GM12892 (cell line): ENCODE measurements around the gene NEURL1.

Experiments used
- DNase-seq: peaks from one replicate; pipeline ENCODE4 v3.0.0; 2011; ENCODE audit not compliant: insufficient read length
- FAIRE-seq: peaks from 2 replicates; lab custom pipeline; 2011; peaks lifted over from hg19 to GRCh38; lab: Jason Lieb, UNC
- POLR2A ChIP-seq: IDR thresholded peaks from 2 replicates; pipeline ENCODE4 v1.6.1; 2011; ENCODE audit warnings: low read depth, low read length, control low read depth
- POLR2AphosphoS5 ChIP-seq: IDR thresholded peaks from 2 replicates; pipeline ENCODE4 v1.6.1; 2011; ENCODE audit warnings: low read depth, low read length, control low read depth
- TAF1 ChIP-seq: IDR thresholded peaks from 2 replicates; pipeline ENCODE4 v1.6.1; 2011; ENCODE audit warnings: low read depth, mild to moderate bottlenecking, control low read depth, low read length, borderline replicate concordance

The NEURL1 gene

GRCh38 chr10:103613616-103614015, 120.1 kb downstream of the NEURL1 start:
- DNase-seq (no peak), FAIRE-seq (no peak)
- TF ChIP-seq POLR2A = no peak
- no peak for TF ChIP-seq POLR2AphosphoS5
- no peak for TF ChIP-seq TAF1

DNA sequence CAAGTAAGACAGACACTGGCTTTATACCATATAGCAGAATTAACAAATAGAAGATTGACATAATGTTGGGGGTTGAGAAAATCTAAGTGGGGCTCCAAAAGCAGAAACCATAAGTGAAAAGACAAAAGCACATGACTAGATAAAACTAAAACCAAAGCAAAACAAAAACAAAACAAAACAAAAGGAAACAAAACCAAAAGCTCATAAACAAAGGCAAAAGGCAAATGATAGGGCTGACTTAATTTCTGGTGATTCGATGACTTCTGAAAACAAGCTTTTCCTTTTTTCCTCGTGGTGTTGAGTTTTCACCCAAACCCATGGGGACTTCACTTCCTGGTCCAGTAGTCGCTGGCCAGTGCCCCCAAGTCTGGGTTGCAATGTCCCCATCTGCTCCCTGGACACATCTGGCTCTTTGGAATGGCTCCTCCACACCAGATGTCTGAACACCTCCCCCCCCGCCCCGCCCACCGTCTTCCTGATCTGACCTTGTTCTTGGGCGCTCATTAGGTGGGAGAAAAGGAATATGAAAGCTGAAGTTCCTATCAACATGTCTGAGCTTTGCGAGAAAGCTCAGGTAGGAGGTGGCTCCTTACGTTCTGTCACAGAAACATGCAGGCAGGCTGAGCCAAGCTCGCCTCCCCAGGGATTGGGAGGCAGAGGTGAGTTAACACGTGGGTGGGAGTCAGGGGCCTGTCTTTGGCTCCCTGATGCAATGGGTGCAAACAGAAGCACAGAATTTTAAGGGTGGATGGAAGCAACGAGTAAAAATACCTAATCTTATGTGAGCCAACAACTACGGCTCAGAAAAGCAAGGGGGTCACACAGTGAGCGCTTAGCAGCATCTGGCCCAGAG, 121.0 kb downstream of the NEURL1 start:
- TF ChIP-seq TAF1 = no peak
- TF ChIP-seq POLR2AphosphoS5 = no peak
- TF ChIP-seq POLR2A = no peak
- DNase-seq (no peak), FAIRE-seq (no peak)

DNA sequence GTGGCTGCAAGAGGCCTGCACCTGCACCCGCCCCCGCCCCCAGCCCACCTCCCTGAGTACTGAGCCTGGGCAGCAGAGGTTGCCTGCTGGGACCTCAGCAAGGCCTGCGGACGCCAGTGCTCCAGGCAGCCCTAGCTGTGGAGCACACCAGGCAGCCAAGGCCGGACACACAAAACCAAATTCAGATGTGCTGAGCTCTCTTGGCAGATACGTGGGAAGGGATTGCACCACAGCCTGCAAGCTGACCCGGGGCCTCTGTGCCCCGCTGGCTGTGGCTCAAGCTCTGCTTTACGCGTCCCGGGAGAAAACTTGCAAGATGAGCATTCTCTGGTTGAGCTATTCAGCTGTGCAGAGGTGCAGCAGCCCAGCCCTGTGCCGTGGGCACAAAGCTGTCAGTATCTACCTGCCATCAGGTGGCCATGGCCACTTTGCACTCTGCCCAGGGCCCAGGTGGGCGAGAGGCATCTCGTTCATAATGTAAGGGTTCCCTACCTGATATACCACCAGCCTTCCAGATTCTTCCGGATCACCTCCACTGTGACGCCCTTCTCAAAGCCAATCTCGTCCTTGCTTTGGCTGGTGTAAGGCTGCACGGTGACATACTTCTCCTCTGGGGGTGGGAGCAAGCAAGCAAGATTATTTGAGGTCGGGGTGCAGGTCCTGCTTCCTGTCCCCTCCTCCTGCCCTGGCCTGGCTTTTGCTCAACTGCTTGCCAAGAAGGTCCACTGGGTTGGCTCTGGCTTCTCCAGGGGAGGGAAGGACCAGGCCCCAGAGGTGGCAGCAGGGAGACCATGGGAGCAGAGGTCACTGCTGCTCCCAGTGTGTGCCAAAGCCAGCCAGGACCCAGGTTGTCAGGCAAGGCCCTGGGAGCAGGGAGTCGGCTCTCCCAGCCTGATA, 123.4 kb downstream of the NEURL1 start:
- DNase-seq = no peak
- TF ChIP-seq TAF1 = no peak
- TF ChIP-seq POLR2A = no peak
- no peak for TF ChIP-seq POLR2AphosphoS5
- FAIRE-seq = no peak

DNA sequence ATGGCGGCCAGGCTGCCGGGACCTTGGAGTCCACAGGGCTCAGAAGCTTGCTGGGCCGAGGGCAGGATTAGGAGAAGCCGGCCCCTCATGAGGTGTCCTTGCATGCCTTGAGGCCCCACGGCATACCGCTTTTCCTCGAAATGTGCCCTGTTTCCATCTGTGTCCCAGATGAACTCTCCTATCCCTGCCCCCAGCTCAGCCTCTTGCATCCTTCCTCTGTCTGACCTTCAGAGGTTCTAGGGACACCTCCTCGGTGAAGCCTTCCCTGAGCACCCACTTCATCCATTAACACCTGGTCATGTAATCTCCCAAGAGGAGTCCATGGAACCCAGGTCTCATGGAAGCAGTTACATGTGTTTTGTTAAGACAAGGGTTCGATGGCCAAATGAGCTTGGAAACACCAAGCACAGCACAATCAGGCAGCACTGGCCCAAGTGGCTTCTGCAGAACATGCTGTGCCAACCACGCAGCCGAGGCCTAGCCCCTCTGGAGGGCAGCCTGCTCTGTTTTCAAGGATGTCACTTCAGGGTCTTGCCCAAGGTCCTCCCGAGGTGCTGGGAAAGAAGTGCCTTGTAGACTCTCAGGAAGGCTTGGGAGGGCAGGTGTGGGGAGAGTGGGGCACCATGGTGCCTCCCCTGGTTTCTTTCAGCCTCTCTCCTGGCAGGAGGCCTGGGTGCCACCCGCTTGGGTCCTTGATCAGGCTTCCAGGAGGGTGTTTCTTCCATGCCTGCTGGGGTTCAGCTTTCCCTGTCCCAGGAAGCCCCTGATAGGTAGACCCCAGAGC, 124.3 kb downstream of the NEURL1 start:
- DNase-seq (no peak), FAIRE-seq (no peak)
- no peak for TF ChIP-seq POLR2A
- TF ChIP-seq POLR2AphosphoS5 = no peak
- no peak for TF ChIP-seq TAF1

DNA sequence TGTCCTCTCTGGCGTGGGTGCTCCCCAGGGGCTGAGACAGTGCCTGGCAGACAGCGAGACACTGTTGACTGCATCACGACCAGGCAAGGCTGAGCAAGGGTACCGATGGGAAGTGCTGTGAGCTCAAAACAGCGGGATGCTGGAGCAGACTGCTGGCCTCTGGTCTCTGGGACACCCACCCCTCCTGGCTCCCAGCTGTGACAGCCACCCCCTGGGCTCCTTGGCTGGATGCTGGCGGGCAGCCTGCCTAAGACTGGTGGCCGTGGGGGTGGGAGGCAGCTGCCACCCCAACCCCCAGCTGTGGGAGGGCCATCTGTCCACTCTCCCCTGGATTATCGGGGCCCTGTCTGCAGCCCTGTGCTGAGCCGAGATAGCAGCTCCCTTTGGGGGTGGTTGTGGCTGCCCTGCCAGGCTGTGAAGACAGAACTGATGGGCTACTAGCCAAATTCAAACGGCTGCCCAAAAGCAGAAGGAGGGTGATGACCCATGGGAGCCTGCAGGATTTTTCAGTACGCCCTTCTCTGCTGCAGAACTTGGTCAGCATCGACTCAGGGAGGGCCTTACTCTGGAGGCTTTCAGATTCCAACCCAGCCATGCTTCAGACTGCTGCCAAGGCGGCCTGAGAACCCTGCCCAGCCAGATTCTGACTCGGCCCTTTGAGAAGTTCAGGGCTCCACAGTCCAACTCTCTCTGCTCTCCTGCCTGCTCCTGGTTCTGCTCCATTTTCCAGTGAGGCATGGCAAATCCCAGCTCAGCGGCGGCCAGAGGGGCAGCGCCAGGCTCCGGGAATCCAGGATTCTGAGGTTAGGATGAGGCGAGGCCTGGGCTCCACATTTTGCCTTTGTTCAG, 125.3 kb downstream of the NEURL1 start:
- DNase-seq = no peak
- no peak for FAIRE-seq
- TF ChIP-seq POLR2A (no peak), TAF1 (no peak), POLR2AphosphoS5 (no peak)

DNA sequence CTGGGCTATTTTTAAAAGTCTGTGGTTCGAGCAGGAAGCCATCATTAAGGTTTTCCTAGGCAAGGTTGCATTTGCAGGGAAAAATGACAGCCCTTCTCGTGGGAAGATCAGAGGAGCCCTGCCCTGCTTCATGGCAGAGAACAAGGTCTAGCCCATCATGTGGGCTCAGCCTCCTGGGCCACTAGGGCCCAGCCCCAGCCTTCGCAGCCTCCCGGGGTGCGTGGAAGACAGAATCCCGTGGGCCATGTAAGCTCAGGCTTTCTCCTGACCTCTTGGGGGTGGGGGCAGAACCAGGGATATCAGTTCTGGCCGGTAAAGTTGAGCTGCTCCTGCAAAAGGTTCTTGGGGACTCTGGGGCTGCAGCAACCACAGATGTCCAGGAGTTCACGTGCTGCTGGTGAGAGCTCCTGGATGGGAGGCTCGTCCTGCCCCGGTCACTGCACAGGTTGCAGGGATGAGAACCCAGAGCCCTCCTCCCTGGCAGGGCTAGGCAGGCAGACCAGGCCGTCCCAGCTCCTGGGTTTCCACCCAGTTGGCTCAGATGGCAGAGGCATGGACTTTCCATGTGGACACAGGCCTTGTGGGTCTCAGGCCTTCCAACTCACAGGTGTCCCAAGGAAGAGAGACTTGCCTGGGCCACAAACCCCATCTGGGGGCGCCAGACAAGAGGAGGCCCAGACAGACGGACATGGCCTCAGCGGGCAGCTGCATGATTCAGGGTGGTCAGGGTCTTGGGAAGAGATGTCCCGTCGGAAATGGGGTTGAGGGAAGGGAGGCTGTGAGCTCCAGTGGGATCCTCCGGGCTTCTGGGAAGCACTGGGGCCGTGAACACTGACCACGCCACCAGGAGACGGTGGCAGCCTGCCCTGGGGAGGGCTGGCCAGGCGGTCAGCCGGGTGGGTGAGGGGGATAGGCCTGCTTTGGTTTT, 126.2 kb downstream of the NEURL1 start:
- DNase-seq = no peak
- TF ChIP-seq POLR2A (no peak), POLR2AphosphoS5 (no peak), TAF1 (no peak)
- FAIRE-seq = no peak

DNA sequence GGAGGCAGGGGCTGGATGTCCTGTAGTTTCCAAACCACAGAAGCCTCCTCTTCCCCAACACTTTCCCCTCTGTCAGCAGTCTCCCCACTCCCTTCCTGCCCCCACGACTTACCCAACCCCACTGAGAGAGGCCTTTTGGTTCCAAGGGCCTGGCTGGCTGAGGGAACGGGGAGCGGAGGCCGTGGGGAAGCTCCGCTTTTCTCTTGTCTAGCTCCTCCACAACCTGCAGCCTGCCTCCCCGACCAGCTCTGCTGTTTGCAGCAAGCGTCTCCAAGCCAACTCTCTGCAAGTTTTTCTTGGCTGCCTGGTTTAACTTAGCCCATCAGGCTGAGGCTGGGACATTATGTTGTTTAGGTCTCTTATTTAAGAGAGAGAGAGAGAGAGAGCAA, 126.8 kb downstream of the NEURL1 start:
- TF ChIP-seq POLR2AphosphoS5 (no peak), TAF1 (no peak), POLR2A (no peak)
- no peak for FAIRE-seq
- no peak for DNase-seq

GRCh38 chr10:103620891-103621782, 127.6 kb downstream of the NEURL1 start:
- no peak for DNase-seq
- TF ChIP-seq POLR2A (no peak), TAF1 (no peak), POLR2AphosphoS5 (no peak)
- no peak for FAIRE-seq

DNA sequence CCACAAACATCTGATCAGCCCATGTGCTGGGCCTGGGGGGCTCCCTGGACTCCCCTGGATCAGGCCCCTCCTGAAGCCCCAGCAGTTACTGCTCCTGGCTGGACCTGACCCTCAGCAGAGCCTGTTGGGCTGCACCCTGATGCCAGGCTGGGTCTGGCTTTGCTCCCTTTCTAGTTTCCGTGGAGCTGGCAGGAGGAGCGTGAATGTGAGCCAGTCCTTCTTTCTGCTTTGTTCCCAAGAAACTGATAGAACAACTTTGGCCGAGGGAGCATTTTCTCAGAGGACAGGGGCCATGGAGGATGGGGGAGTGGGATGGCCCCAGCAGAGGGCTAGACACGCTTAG, 128.2 kb downstream of the NEURL1 start:
- FAIRE-seq = no peak
- TF ChIP-seq POLR2AphosphoS5 (no peak), POLR2A (no peak), TAF1 (no peak)
- DNase-seq = no peak
